NAMALWA (cell line): ENCODE measurements around the gene DLG2.

Experiments
- DNase-seq: peaks from one replicate; pipeline ENCODE4 v3.0.0-alpha.2; 2015; ENCODE audit warnings: low spot score

DLG2 gene

GRCh38 chr11:85558411-85558810, 68.7 kb downstream of the DLG2 start:
- DNase-seq, result no peak

- no peak for DNase-seq
These were observed 75.3 kb downstream of the DLG2 start for GRCh38 chr11:85551881-85552280.

GRCh38 chr11:85541683-85542082, 85.5 kb downstream of the DLG2 start:
- DNase-seq, result no peak

- no peak for DNase-seq
These were observed 86.4 kb downstream of the DLG2 start for GRCh38 chr11:85540635-85541205.

GRCh38 chr11:85540181-85540580, 87.0 kb downstream of the DLG2 start:
- DNase-seq, result no peak

GRCh38 chr11:85539740-85540139, 87.4 kb downstream of the DLG2 start:
- DNase-seq, result no peak

GRCh38 chr11:85539029-85539689, 88.0 kb downstream of the DLG2 start:
- no peak for DNase-seq

- DNase-seq, result no peak
These were observed 90.7 kb downstream of the DLG2 start for GRCh38 chr11:85536438-85536837.

- DNase-seq, result no peak
These were observed 92.3 kb downstream of the DLG2 start for GRCh38 chr11:85534806-85535205.

- no peak for DNase-seq
These were observed 95.8 kb downstream of the DLG2 start for GRCh38 chr11:85531191-85531897.

- no peak for DNase-seq
These were observed 96.5 kb downstream of the DLG2 start for GRCh38 chr11:85530634-85531033.

- DNase-seq, result no peak
These were observed 100.6 kb downstream of the DLG2 start for GRCh38 chr11:85526564-85526963.

GRCh38 chr11:85525686-85526085, 101.5 kb downstream of the DLG2 start:
- DNase-seq, result no peak

- no peak for DNase-seq
These were observed 109.9 kb downstream of the DLG2 start for GRCh38 chr11:85517272-85517671.

- no peak for DNase-seq
These were observed 131.2 kb downstream of the DLG2 start for GRCh38 chr11:85495918-85496317.

- no peak for DNase-seq
These were observed 132.7 kb downstream of the DLG2 start for GRCh38 chr11:85494396-85494795.

- DNase-seq, result no peak
These were observed 141.2 kb downstream of the DLG2 start for GRCh38 chr11:85485902-85486301.

GRCh38 chr11:85483861-85484260, 143.3 kb downstream of the DLG2 start:
- no peak for DNase-seq

GRCh38 chr11:85481862-85482261, 145.3 kb downstream of the DLG2 start:
- no peak for DNase-seq

GRCh38 chr11:85475660-85476517, 151.3 kb downstream of the DLG2 start:
- DNase-seq, result no peak

- DNase-seq, result no peak
These were observed 154.2 kb downstream of the DLG2 start for GRCh38 chr11:85472953-85473352.

GRCh38 chr11:85464283-85464682, 162.9 kb downstream of the DLG2 start:
- DNase-seq, result peak; percentile 4

GRCh38 chr11:85459304-85459703, 167.8 kb downstream of the DLG2 start:
- DNase-seq, result no peak
